ENCODE results near the gene IFNL4. TPM values are rescaled to one million over a fixed set of nuclear protein-coding genes. Genes with fewer than 3 reads are reported as not detected.

Gene IFNL4
- total and polyA plus RNA-seq, 4 donors, result not detected

GRCh38 chr19:39202998-39203355 is 45.7 kb downstream of the IFNL4 start:
- Histone ChIP-seq H3K9me3 (ENCODE audit: control insufficient read depth in 4 of 4, low read length in 3 of 4) (no peaks in the 10 kb centered on the region), H3K36me3 (ENCODE audit: control insufficient read depth in 4 of 4, insufficient read depth in 3 of 4, low read depth in 1 of 4, low read length in 3 of 4) (no peaks in the 10 kb centered on the region), H3K9ac (ENCODE audit: low read depth in 1 of 2, low read length in 2 of 2) (no peak overlapping the region), H3K27me3 (ENCODE audit: control insufficient read depth in 4 of 4, insufficient read depth in 4 of 4, low read length in 3 of 4) (peaks cover 0 to 7% (median 3%) of the 10 kb centered on the region in 4 donors), H3K4me1 (ENCODE audit: control insufficient read depth in 4 of 4, insufficient read depth in 4 of 4, low read length in 3 of 4) (peaks cover 0 to 3% (median 0%) of the 10 kb centered on the region in 4 donors), H3K4me3 (ENCODE audit: low read depth in 1 of 3, low read length in 3 of 3) (no peak overlapping the region), H3K27ac (ENCODE audit: low read depth in 1 of 2, low read length in 2 of 2) (no peak overlapping the region)
- 94% methylated on average over 1 of the region's 1 CpG for WGBS
- TF ChIP-seq NR2F2 (IDR thresholded peaks at IDR 0.05) (no peak), RXRA (IDR thresholded peaks at IDR 0.05) (no peak), YY1 (IDR thresholded peaks at IDR 0.05) (no peak)
- no peak for DNase-seq (ENCODE audit: low spot score)

GRCh38 chr19:39200803-39201115 is 47.9 kb downstream of the IFNL4 start:
- no peaks in the 10 kb centered on the region for H3K9me3 ChIP-seq (ENCODE audit: control insufficient read depth in 4 of 4, low read length in 3 of 4)
- H3K27ac ChIP-seq (ENCODE audit: low read depth in 1 of 2, low read length in 2 of 2), result no peak overlapping the region
- no peak overlapping the region for H3K9ac ChIP-seq (ENCODE audit: low read depth in 1 of 2, low read length in 2 of 2)
- peaks cover 0 to 8% (median 2%) of the 10 kb centered on the region in 4 donors for H3K4me1 ChIP-seq (ENCODE audit: control insufficient read depth in 4 of 4, insufficient read depth in 4 of 4, low read length in 3 of 4)
- no peak for DNase-seq (ENCODE audit: low spot score)
- H3K27me3 ChIP-seq (ENCODE audit: control insufficient read depth in 4 of 4, insufficient read depth in 4 of 4, low read length in 3 of 4), result peaks cover 2 to 20% (median 6%) of the 10 kb centered on the region in 4 donors
- 76% methylated on average over 3 of the region's 3 CpGs for WGBS
- H3K4me3 ChIP-seq (ENCODE audit: low read depth in 1 of 3, low read length in 3 of 3), result no peak overlapping the region
- no peak for TF ChIP-seq NR2F2 (IDR thresholded peaks at IDR 0.05)
- no peak for TF ChIP-seq ZBTB33 (IDR thresholded peaks at IDR 0.05)
- no peak for TF ChIP-seq GABPA (IDR thresholded peaks at IDR 0.05 in 1 of 2, conservative IDR thresholded peaks at IDR 0.05 in 1 of 2)
- no peak for TF ChIP-seq YY1 (IDR thresholded peaks at IDR 0.05)
- no peak for TF ChIP-seq TAF1 (conservative IDR thresholded peaks at IDR 0.05)
- H3K36me3 ChIP-seq (ENCODE audit: control insufficient read depth in 4 of 4, insufficient read depth in 3 of 4, low read depth in 1 of 4, low read length in 3 of 4), result no peaks in the 10 kb centered on the region

GRCh38 chr19:39200066-39200802 is 48.4 kb downstream of the IFNL4 start:
- WGBS, result 82% methylated on average over 32 of the region's 32 CpGs
- Histone ChIP-seq H3K9ac (ENCODE audit: low read depth in 1 of 2, low read length in 2 of 2) (no peak overlapping the region), H3K9me3 (ENCODE audit: control insufficient read depth in 4 of 4, low read length in 3 of 4) (no peaks in the 10 kb centered on the region), H3K4me1 (ENCODE audit: control insufficient read depth in 4 of 4, insufficient read depth in 4 of 4, low read length in 3 of 4) (peaks cover 0 to 8% (median 2%) of the 10 kb centered on the region in 4 donors), H3K4me3 (ENCODE audit: low read depth in 1 of 3, low read length in 3 of 3) (no peak overlapping the region), H3K27ac (ENCODE audit: low read depth in 1 of 2, low read length in 2 of 2) (no peak overlapping the region), H3K27me3 (ENCODE audit: control insufficient read depth in 4 of 4, insufficient read depth in 4 of 4, low read length in 3 of 4) (peaks cover 2 to 20% (median 6%) of the 10 kb centered on the region in 4 donors), H3K36me3 (ENCODE audit: control insufficient read depth in 4 of 4, insufficient read depth in 3 of 4, low read depth in 1 of 4, low read length in 3 of 4) (no peaks in the 10 kb centered on the region)
- no peak for DNase-seq (ENCODE audit: low spot score)
- TF ChIP-seq ZBTB33 (IDR thresholded peaks at IDR 0.05), result no peak
- TF ChIP-seq JUND (IDR thresholded peaks at IDR 0.05), result no peak
- TF ChIP-seq FOXA2 (IDR thresholded peaks at IDR 0.05), result no peak
- no peak for TF ChIP-seq FOXA1 (IDR thresholded peaks at IDR 0.05)
- TF ChIP-seq RAD21 (IDR thresholded peaks at IDR 0.05), result no peak
- no peak for TF ChIP-seq CTCF (IDR thresholded peaks at IDR 0.05; ENCODE audit: low read depth, low read length, missing input control)

Measured in liver (tissue), 9 donors.